ENCODE data around the gene TSFM.

The TSFM gene

GRCh38 chr12:57751788-57752667 is 30.6 kb upstream of the TSFM start, which contains the start of gene CDK4 (continued):
- TF ChIP-seq ZNF23 (tag by site-specific recombination; IDR thresholded peaks at IDR 0.05; ENCODE audit: borderline replicate concordance) = no peak
- TF ChIP-seq ZNF513 (tag by site-specific recombination; IDR thresholded peaks at IDR 0.05) = no peak
- no peak for TF ChIP-seq TRIM28 (IDR thresholded peaks at IDR 0.05; ENCODE audit: borderline replicate concordance, low read length)
- peak; percentile 70 for TF ChIP-seq ZNF335 (tag by site-specific recombination; conservative IDR thresholded peaks at IDR 0.05)
- no peak for TF ChIP-seq ZNF785 (tag by site-specific recombination; IDR thresholded peaks at IDR 0.05)
- peak; percentile 63; the same call in 1 of the 2 replicates for TF ChIP-seq ZNF558 (tag by site-specific recombination; IDR thresholded peaks at IDR 0.05)
- peak; percentile 98 for TF ChIP-seq ZNF398 (tag by site-specific recombination; IDR thresholded peaks at IDR 0.05)
- no peak for TF ChIP-seq ZNF138 (tag by site-specific recombination; IDR thresholded peaks at IDR 0.05; ENCODE audit: borderline replicate concordance)
- no peak for TF ChIP-seq ZNF362 (tag by site-specific recombination; IDR thresholded peaks at IDR 0.05)
- TF ChIP-seq ZNF223 (tag by site-specific recombination; IDR thresholded peaks at IDR 0.05) = no peak
- TF ChIP-seq ZNF280C (tag by site-specific recombination; IDR thresholded peaks at IDR 0.05) = no peak
- no peak for TF ChIP-seq ZBTB49 (tag by site-specific recombination; IDR thresholded peaks at IDR 0.05; ENCODE audit: low read depth)
- TF ChIP-seq MZF1 (tag by site-specific recombination; IDR thresholded peaks at IDR 0.05; ENCODE audit: borderline replicate concordance) = no peak
- TF ChIP-seq ZNF423 (tag by site-specific recombination; IDR thresholded peaks at IDR 0.05) = no peak; the same call in 1 of the 2 replicates
- TF ChIP-seq ZNF521 (tag by site-specific recombination; IDR thresholded peaks at IDR 0.05) = no peak
- TF ChIP-seq ZNF530 (tag by site-specific recombination; IDR thresholded peaks at IDR 0.05; ENCODE audit: low read depth) = no peak
- TF ChIP-seq ZFHX2 (tag by site-specific recombination; conservative IDR thresholded peaks at IDR 0.05) = peak; percentile 97
- TF ChIP-seq ZNF830 (tag by site-specific recombination; IDR thresholded peaks at IDR 0.05; ENCODE audit: low read depth) = no peak
- no peak for TF ChIP-seq ZNF121 (tag by site-specific recombination; IDR thresholded peaks at IDR 0.05)
- no peak for TF ChIP-seq ZNF560 (tag by site-specific recombination; IDR thresholded peaks at IDR 0.05; ENCODE audit: borderline replicate concordance)
- no peak; the same call in 1 of the 2 replicates for TF ChIP-seq INSM2 (tag by site-specific recombination; IDR thresholded peaks at IDR 0.05)
- peak; percentile 63 for TF ChIP-seq ZBTB20 (tag by site-specific recombination; IDR thresholded peaks at IDR 0.05)
- TF ChIP-seq ZNF677 (tag by site-specific recombination; IDR thresholded peaks at IDR 0.05) = no peak
- TF ChIP-seq ZNF639 (tag by site-specific recombination; IDR thresholded peaks at IDR 0.05) = 0 out of 2 replicates have a peak, but pooled peaks have one; percentile 46
- no peak for TF ChIP-seq ZNF792 (tag by site-specific recombination; IDR thresholded peaks at IDR 0.05)
- TF ChIP-seq ZNF221 (tag by site-specific recombination; IDR thresholded peaks at IDR 0.05; ENCODE audit: borderline replicate concordance) = no peak

All from HEK293 (cell line).